H1 (cell line): ENCODE measurements around the gene TCERG1L. TPM values are rescaled to one million over a fixed set of nuclear protein-coding genes. Genes with fewer than 3 reads are reported as not detected.

ENCODE experiments used
- CTCF ChIA-PET: fragments of 300-600 bp; sonication (Branson Sonifier 250); formaldehyde crosslinking; loops from one replicate; lab custom pipeline; 2021; ENCODE audit not compliant: partially characterized antibody; lab: Charles Lee
- POLR2A ChIA-PET: fragments of 300-600 bp; sonication (Branson Sonifier 250); formaldehyde crosslinking; loops from one replicate; lab custom pipeline; 2021; ENCODE audit warnings: inconsistent platforms; ENCODE audit not compliant: partially characterized antibody; lab: Charles Lee
- DNase-seq, 2 experiments: peaks; one replicate each; pipeline versions ENCODE4 v3.0.0 to v3.0.0-alpha.2; 2010 to 2022; ENCODE audit warnings: low spot score in 2 of 2, low read depth in 1 of 2, mixed read lengths in 1 of 2
- FAIRE-seq: peaks from 2 replicates; lab custom pipeline; 2011; peaks lifted over from hg19 to GRCh38; lab: Jason Lieb, UNC
- H2AFZ ChIP-seq: 2 replicates; pipeline ENCODE4 v1.8.1; 2012; ENCODE audit warnings: low read length, inconsistent platforms
- H2AK5ac ChIP-seq: 2 replicates; pipeline ENCODE4 v1.6.1; 2013; ENCODE audit warnings: low read depth, low read length
- H2BK120ac ChIP-seq: replicated peaks from 2 replicates; pipeline ENCODE3; 2013; ENCODE audit warnings: low read depth, low read length, inconsistent platforms
- H2BK12ac ChIP-seq: 2 replicates; pipeline ENCODE4 v1.6.1; 2013; ENCODE audit warnings: low read depth, low read length
- H2BK15ac ChIP-seq: 2 replicates; pipeline ENCODE4 v1.6.1; 2013; ENCODE audit warnings: low read length
- H2BK20ac ChIP-seq: 2 replicates; pipeline ENCODE4 v1.6.1; 2013; ENCODE audit warnings: low read length
- H2BK5ac ChIP-seq: 2 replicates; pipeline ENCODE4 v1.6.1; 2013; ENCODE audit warnings: low read depth, low read length
- H3K14ac ChIP-seq: 2 replicates; pipeline ENCODE4 v1.6.1; 2013; ENCODE audit warnings: inconsistent platforms; ENCODE audit not compliant: insufficient read length
- H3K18ac ChIP-seq: 2 replicates; pipeline ENCODE4 v1.6.1; 2013; ENCODE audit warnings: low read length; ENCODE audit errors: extremely low read depth
- H3K23ac ChIP-seq: 2 replicates; pipeline ENCODE4 v1.6.1; 2013; ENCODE audit warnings: inconsistent platforms; ENCODE audit not compliant: insufficient read length
- H3K23me2 ChIP-seq: 2 replicates; pipeline ENCODE4 v1.6.1; 2013; ENCODE audit warnings: low read depth, low read length
- H3K27ac ChIP-seq: 2 replicates; pipeline ENCODE4 v1.6.1; 2011; ENCODE audit warnings: low read depth, low read length, inconsistent platforms
- H3K27me3 ChIP-seq, 4 experiments: replicated peaks in 1 of 4; 1 replicate in 1 of 4; 2 replicates in 3 of 4; pipeline versions ENCODE4 v1.6.1 to v1.8.1; 2011 to 2013; ENCODE audit warnings: low read length in 3 of 4, mild to moderate bottlenecking in 3 of 4, inconsistent platforms in 2 of 4, mixed read lengths in 2 of 4, moderate library complexity in 1 of 4; ENCODE audit not compliant: control insufficient read depth in 3 of 4, insufficient read depth in 3 of 4; ENCODE audit errors: extremely low read depth in 1 of 4
- H3K36me3 ChIP-seq, 4 experiments: 2 replicates each; pipeline versions ENCODE4 v1.6.1 to v1.8.1; 2011 to 2013; ENCODE audit warnings: mild to moderate bottlenecking in 4 of 4, low read length in 3 of 4, moderate library complexity in 2 of 4, control low read depth in 1 of 4, inconsistent platforms in 1 of 4; ENCODE audit not compliant: insufficient read depth in 4 of 4, control insufficient read depth in 2 of 4
- H3K4ac ChIP-seq: replicated peaks from 2 replicates; pipeline ENCODE3; 2013; ENCODE audit warnings: low read length, low read depth, mixed read lengths, inconsistent platforms; ENCODE audit not compliant: insufficient read length
- H3K4me1 ChIP-seq, 4 experiments: replicated peaks in 1 of 4; 1 replicate in 1 of 4; 2 replicates in 3 of 4; pipeline versions ENCODE4 v1.6.1 to v1.8.1; 2011 to 2013; ENCODE audit warnings: low read length in 3 of 4, inconsistent platforms in 2 of 4, mixed read lengths in 1 of 4; ENCODE audit not compliant: insufficient read depth in 4 of 4, control insufficient read depth in 3 of 4
- H3K4me2 ChIP-seq, 2 experiments: 2 replicates each; pipeline versions ENCODE4 v1.6.1 to v1.8.1; 2011 to 2013; ENCODE audit warnings: low read depth in 2 of 2, low read length in 2 of 2, control low read depth in 1 of 2, inconsistent platforms in 1 of 2, mild to moderate bottlenecking in 1 of 2; ENCODE audit not compliant: insufficient read depth in 1 of 2
- H3K4me3 ChIP-seq, 4 experiments: fragments of 200-600, 300-600 bp in 1 of 4; sonication (generic), shearing (Covaris generic), sonication (Bioruptor Twin) in 1 of 4; 2 replicates each; pipeline versions ENCODE4 v1.5.1 to v1.8.1; 2011 to 2016; ENCODE audit warnings: low read length in 4 of 4, low read depth in 3 of 4, control low read depth in 2 of 4, inconsistent platforms in 2 of 4, mild to moderate bottlenecking in 2 of 4, mixed read lengths in 1 of 4, moderate library complexity in 1 of 4; ENCODE audit not compliant: insufficient read depth in 2 of 4; ENCODE audit errors: extremely low read depth in 1 of 4
- H3K56ac ChIP-seq: replicated peaks from 2 replicates; pipeline ENCODE3; 2013; ENCODE audit warnings: low read depth, mild to moderate bottlenecking, mixed read lengths, low read length, inconsistent platforms; ENCODE audit not compliant: insufficient read length
- H3K79me1 ChIP-seq: 2 replicates; pipeline ENCODE4 v1.6.1; 2013; ENCODE audit warnings: low read depth, low read length, control low read depth
- H3K79me2 ChIP-seq, 2 experiments: 2 replicates each; pipeline versions ENCODE4 v1.6.1 to v1.8.1; 2012 to 2013; ENCODE audit warnings: low read length in 2 of 2, mild to moderate bottlenecking in 2 of 2, inconsistent platforms in 1 of 2; ENCODE audit not compliant: insufficient read depth in 2 of 2, control insufficient read depth in 1 of 2
- H3K9ac ChIP-seq, 4 experiments: replicated peaks in 1 of 4; 1 replicate in 1 of 4; 2 replicates in 3 of 4; pipeline versions ENCODE4 v1.6.1 to v1.8.1; 2011 to 2013; ENCODE audit warnings: low read depth in 3 of 4, low read length in 3 of 4, control low read depth in 2 of 4, mild to moderate bottlenecking in 2 of 4, moderate library complexity in 2 of 4, inconsistent platforms in 1 of 4; ENCODE audit errors: extremely low read depth in 1 of 4
- H3K9me3 ChIP-seq, 2 experiments: 2 replicates each; pipeline versions ENCODE4 v1.6.1 to v1.8.1; 2012 to 2013; ENCODE audit warnings: mild to moderate bottlenecking in 2 of 2, moderate library complexity in 2 of 2, control low read depth in 1 of 2, inconsistent platforms in 1 of 2, low read depth in 1 of 2, low read length in 1 of 2, mixed read lengths in 1 of 2; ENCODE audit not compliant: insufficient read depth in 2 of 2
- H4K20me1 ChIP-seq, 2 experiments: replicated peaks in 1 of 2; 2 replicates each; pipeline versions ENCODE3 to v1.8.1; 2011 to 2013; ENCODE audit warnings: inconsistent platforms in 2 of 2, low read length in 2 of 2, mild to moderate bottlenecking in 1 of 2; ENCODE audit not compliant: insufficient read depth in 2 of 2, control insufficient read depth in 1 of 2
- H4K5ac ChIP-seq: 2 replicates; pipeline ENCODE4 v1.6.1; 2013; ENCODE audit warnings: low read length, low read depth, mixed read lengths, inconsistent platforms; ENCODE audit not compliant: insufficient read length
- H4K8ac ChIP-seq: 2 replicates; pipeline ENCODE4 v1.8.0; 2013; ENCODE audit warnings: mild to moderate bottlenecking, moderate library complexity, low read length, inconsistent platforms; ENCODE audit not compliant: insufficient read depth; ENCODE audit errors: extremely low read depth
- H4K91ac ChIP-seq: replicated peaks from 2 replicates; pipeline ENCODE3; 2013; ENCODE audit warnings: low read length, mixed read lengths, inconsistent platforms; ENCODE audit not compliant: insufficient read length
- BCL11A ChIP-seq, 2 experiments: IDR thresholded peaks; one replicate each; pipeline ENCODE4 v1.6.1; 2011; ENCODE audit warnings: low read depth in 2 of 2, low read length in 2 of 2, mild to moderate bottlenecking in 2 of 2
- CEBPB ChIP-seq: IDR thresholded peaks from 2 replicates; pipeline ENCODE4 v1.6.1; 2012; ENCODE audit warnings: low read depth, low read length
- FOSL1 ChIP-seq: IDR thresholded peaks from 2 replicates; pipeline ENCODE4 v1.6.1; 2011; ENCODE audit warnings: mild to moderate bottlenecking, low read depth, low read length, moderate library complexity; ENCODE audit not compliant: insufficient read depth
- HDAC2 ChIP-seq, 2 experiments: fragments of 300-600 bp in 1 of 2; sonication (generic) in 1 of 2; IDR thresholded peaks; 2 replicates each; pipeline ENCODE4 v1.6.1; 2011 to 2012; ENCODE audit warnings: low read depth in 2 of 2, low read length in 2 of 2, mild to moderate bottlenecking in 2 of 2, moderate library complexity in 2 of 2, borderline replicate concordance in 1 of 2, inconsistent platforms in 1 of 2
- HDAC6 ChIP-seq: IDR thresholded peaks from one replicate; pipeline ENCODE4 v1.7.1; 2012; ENCODE audit warnings: low read depth, mild to moderate bottlenecking, inconsistent platforms, low read length, moderate library complexity
- JUND ChIP-seq: IDR thresholded peaks from 2 replicates; pipeline ENCODE4 v1.6.1; 2011; ENCODE audit warnings: mild to moderate bottlenecking, improper control_type of control experiment, low read length
- NANOG ChIP-seq: IDR thresholded peaks from 2 replicates; pipeline ENCODE4 v1.6.1; 2011; ENCODE audit warnings: low read length, low read depth, mild to moderate bottlenecking, inconsistent platforms; ENCODE audit not compliant: insufficient read depth, poor library complexity, severe bottlenecking
- PHF8 ChIP-seq: fragments of 200-600 bp; sonication (generic); conservative IDR thresholded peaks from 2 replicates; pipeline ENCODE4 v1.7.1; 2012; ENCODE audit warnings: low read depth, mild to moderate bottlenecking, inconsistent platforms, low read length, moderate library complexity
- RBBP5 ChIP-seq: IDR thresholded peaks from 2 replicates; pipeline ENCODE4 v1.7.1; 2012; ENCODE audit warnings: low read depth, mild to moderate bottlenecking, inconsistent platforms, low read length, moderate library complexity, borderline replicate concordance
- SAP30 ChIP-seq: fragments of 300-600 bp; sonication (generic); IDR thresholded peaks from 2 replicates; pipeline ENCODE4 v1.7.1; 2012; ENCODE audit warnings: low read length, moderate library complexity, mild to moderate bottlenecking, inconsistent platforms; ENCODE audit not compliant: insufficient read depth, insufficient replicate concordance
- TAF1 ChIP-seq: IDR thresholded peaks from 2 replicates; pipeline ENCODE4 v1.6.1; 2011; ENCODE audit warnings: mild to moderate bottlenecking, low read depth, low read length
- TAF7 ChIP-seq: optimal IDR thresholded peaks from 2 replicates; pipeline ENCODE3; 2011; ENCODE audit warnings: low read depth, mild to moderate bottlenecking, inconsistent platforms, low read length, moderate library complexity, borderline replicate concordance
- ZNF274 ChIP-seq: IDR thresholded peaks from 2 replicates; pipeline ENCODE4 v1.7.0; 2012; ENCODE audit warnings: low read length, borderline replicate concordance; ENCODE audit errors: extremely low read depth
- WGBS, 2 experiments: shearing (Covaris generic) in 1 of 2; methylation state at CpG; one replicate each; pipeline versions ENCODE4 v1.1.6 to v1.1.7; 2013 to 2015; ENCODE audit warnings: low lambda C conversion rate in 2 of 2, mixed read lengths in 2 of 2, inconsistent platforms in 1 of 2, low coverage in 1 of 2, missing lambda C conversion rate in 1 of 2; ENCODE audit not compliant: insufficient replicate concordance in 2 of 2, insufficient coverage in 1 of 2, insufficient read length in 1 of 2; ENCODE audit errors: extremely low coverage in 1 of 2, missing lambda C conversion rate in 1 of 2; 5-methylcytosine and 5-hydroxymethylcytosine counted together
- polyA plus RNA-seq, 7 experiments: library from polyadenylated mRNA; depleted of rRNA in 3 of 7; stranded (reverse) in 5 of 7; unstranded in 2 of 7; fragments of >200 nt in 5 of 7; fragments of 200-250 nt in 2 of 7; gene quantifications; 1 replicate in 5 of 7; 2 replicates in 1 of 7; 4 replicates in 1 of 7; pipeline versions ENCODE4 v1.2.1 to v1.2.3, GENCODE V29; 2011 to 2013; ENCODE audit warnings: missing spikeins in 2 of 7, mixed read lengths in 2 of 7
- total RNA-seq: library from RNA; stranded (reverse); fragmentation: NEBNext Ultra II Directional; extraction: Animal tissue kit (Norgen Biotek cat#: 25700); gene quantifications from 2 replicates; pipeline ENCODE4 v1.2.1, GENCODE V29; 2021

TCERG1L gene
- total and polyA plus RNA-seq, 2 of the 8 experiments (the other 6 are each of a cell fraction or from before 2014, with no cell fraction given), result 3.9 to 6.9 TPM

- Histone ChIP-seq H2AK5ac (no peak overlapping the region), H3K14ac (no peak overlapping the region), H3K4me3 (no peak overlapping the region), H3K18ac (no peak overlapping the region), H3K79me2 (no peaks in the 10 kb centered on the region), H3K4ac (no peak overlapping the region), H2BK20ac (no peak overlapping the region), H3K27ac (no peak overlapping the region), H3K79me1 (no peaks in the 10 kb centered on the region), H4K20me1 (no peaks in the 10 kb centered on the region), H3K23ac (no peak overlapping the region), H2AFZ (no peak overlapping the region), H4K91ac (no peak overlapping the region), H3K9ac (no peak overlapping the region), H3K9me3 (no peaks in the 10 kb centered on the region), H2BK120ac (no peak overlapping the region), H3K27me3 (no peaks in the 10 kb centered on the region), H2BK15ac (no peak overlapping the region), H2BK5ac (no peak overlapping the region), H3K36me3 (no peaks in the 10 kb centered on the region), H3K23me2 (no peaks in the 10 kb centered on the region), H3K4me2 (no peak overlapping the region), H4K8ac (no peak overlapping the region), H4K5ac (no peak overlapping the region), H2BK12ac (no peak overlapping the region), H3K4me1 (no peaks in the 10 kb centered on the region; a peak in 1 of 7 replicates), H3K56ac (no peak overlapping the region)
- WGBS, 2 experiments, result 93% methylated on average over 2 of the region's 2 CpGs; no CpG with 5 or more reads in 1 of the 2 experiments
- ChIA-PET CTCF (interaction anchor here (0.9 to 1.0 kb wide), 2 partner anchors 71 to 88 kb away, joined by 3 read pairs; no protein-coding TSS in a partner anchor), POLR2A (no interaction called here)
- DNase-seq, result no peak
- no peak for FAIRE-seq
- TF ChIP-seq FOSL1 (no peak), BCL11A (IDR thresholded peaks at IDR 0.05; ENCODE audit: low read depth in 2 of 2, low read length in 2 of 2) (no peak), RBBP5 (no peak), HDAC6 (no peak), TAF7 (no peak), CEBPB (no peak), PHF8 (no peak), ZNF274 (no peak), TAF1 (no peak), JUND (no peak), SAP30 (no peak), NANOG (no peak), HDAC2 (IDR thresholded peaks at IDR 0.05; ENCODE audit: borderline replicate concordance in 1 of 2, low read depth in 2 of 2, low read length in 2 of 2) (no peak)
Measured at GRCh38 chr10:131211965-131212619, 99.4 kb downstream of the TCERG1L start.
